CD4-positive, alpha-beta T cell (primary cell): Measurements from ENCODE around the gene MYEF2. TPM values are rescaled to one million over a fixed set of nuclear protein-coding genes. Genes with fewer than 3 reads are reported as not detected.

Experiments
- ATAC-seq: fragments of 200-7000 bp; cut with Tn5 transposase; one replicate; pipeline ENCODE4 v1.10.0; 2022; ENCODE audit warnings: mild to moderate bottlenecking; ENCODE audit not compliant: poor library complexity
- CTCF ChIA-PET: fragments of 350-600 bp; sonication (Branson Sonifier 250); formaldehyde crosslinking; loops from one replicate; lab custom pipeline; 2021; ENCODE audit warnings: antibody characterized with exemption, inconsistent platforms; lab: Charles Lee
- POLR2A ChIA-PET: fragments of 350-600 bp; sonication (Branson Sonifier 250); formaldehyde crosslinking; loops from one replicate; lab custom pipeline; 2021; ENCODE audit warnings: antibody characterized with exemption, inconsistent platforms; lab: Charles Lee
- DNase-seq, 14 experiments: peaks; one replicate each; pipeline ENCODE4 v3.0.0-alpha.2; 2013 to 2020; ENCODE audit warnings: mixed read lengths in 2 of 14
- H3K27ac ChIP-seq, 2 donors: one replicate each; pipeline versions ENCODE4 v1.5.1 to v1.7.0; 2013; ENCODE audit warnings: low read length in 2 of 2, low read depth in 1 of 2, mild to moderate bottlenecking in 1 of 2
- H3K27me3 ChIP-seq, 2 experiments: 1 replicate in 1 of 2; 2 replicates in 1 of 2; pipeline versions ENCODE4 v1.6.1 to v1.7.0; 2013; ENCODE audit warnings: low read length in 2 of 2, control low read depth in 1 of 2, mild to moderate bottlenecking in 1 of 2, moderate library complexity in 1 of 2; ENCODE audit not compliant: insufficient read depth in 2 of 2, control insufficient read depth in 1 of 2
- H3K36me3 ChIP-seq: one replicate; pipeline ENCODE4 v1.6.1; 2013; ENCODE audit warnings: low read length, control low read depth; ENCODE audit not compliant: insufficient read depth
- H3K4me1 ChIP-seq: one replicate; pipeline ENCODE4 v1.6.1; 2013; ENCODE audit warnings: low read length, control low read depth; ENCODE audit not compliant: insufficient read depth
- H3K4me3 ChIP-seq: one replicate; pipeline ENCODE4 v1.5.1; 2013; ENCODE audit warnings: mild to moderate bottlenecking, low read length, moderate library complexity
- H3K9me3 ChIP-seq, 2 experiments: 1 replicate in 1 of 2; 2 replicates in 1 of 2; pipeline versions ENCODE4 v1.6.1 to v1.7.0; 2013; ENCODE audit warnings: low read length in 2 of 2, mild to moderate bottlenecking in 2 of 2, control low read depth in 1 of 2, moderate library complexity in 1 of 2; ENCODE audit not compliant: control insufficient read depth in 1 of 2, insufficient read depth in 1 of 2
- H3K27ac Mint-ChIP-seq: one replicate; pipeline ENCODE4 v1.8.0; 2020; ENCODE audit warnings: mixed read lengths
- H3K27me3 Mint-ChIP-seq: one replicate; pipeline ENCODE4 v1.8.0; 2021; ENCODE audit warnings: mixed read lengths
- H3K36me3 Mint-ChIP-seq: one replicate; pipeline ENCODE4 v1.8.0; 2021; ENCODE audit warnings: low read depth, mixed read lengths
- H3K4me1 Mint-ChIP-seq: one replicate; pipeline ENCODE4 v1.8.0; 2021; ENCODE audit warnings: low read depth, mixed read lengths
- H3K4me3 Mint-ChIP-seq: one replicate; pipeline ENCODE4 v1.8.0; 2020; ENCODE audit warnings: mild to moderate bottlenecking, mixed read lengths
- H3K9me3 Mint-ChIP-seq: one replicate; pipeline ENCODE4 v1.8.0; 2020; ENCODE audit warnings: mixed read lengths
- CTCF ChIP-seq: fragments of 200-600 bp; IDR thresholded peaks from one replicate; pipeline ENCODE4 v1.8.0; 2022; ENCODE audit warnings: antibody characterized with exemption, mild to moderate bottlenecking
- intact Hi-C, 2 experiments: fragments of 100-400 bp; cut with DNase I in 1 of 2; cut with micrococcal nuclease in 1 of 2; formaldehyde crosslinking; loops; one replicate each; pipeline versions ENCODE4 v1.15.1 to v1.9.0; 2023 to 2025; cut with DNase I, micrococcal nuclease
- total RNA-seq, 174 experiments: library from RNA in 2 of 174; stranded (reverse) in 2 of 174; gene quantifications; one replicate each; pipeline ENCODE4 v1.2.3 and lab custom pipeline; 2021 to 2026

Gene MYEF2
- total RNA-seq, 2 experiments from 2014 or later = 19.3 to 24.7 TPM

- DNase-seq (no peak), ATAC-seq (no peak)
- no peaks in the 10 kb centered on the region for H3K4me1 ChIP-seq
- Mint-ChIP-seq H3K4me3 (no peak overlapping the region), H3K27me3 (peaks cover 9% of the 10 kb centered on the region), H3K36me3 (no peaks in the 10 kb centered on the region), H3K4me1 (no peaks in the 10 kb centered on the region), H3K9me3 (no peaks in the 10 kb centered on the region), H3K27ac (no peak overlapping the region)
- intact Hi-C loops = no loop called here
- no peak overlapping the region for H3K4me3 ChIP-seq
- ChIA-PET POLR2A (no interaction called here), CTCF (no interaction called here)
- TF ChIP-seq CTCF = no peak
- H3K9me3 ChIP-seq = no peaks in the 10 kb centered on the region
- H3K27ac ChIP-seq = no peak overlapping the region
- no peaks in the 10 kb centered on the region for H3K36me3 ChIP-seq
- H3K27me3 ChIP-seq = no peaks in the 10 kb centered on the region
Observed at GRCh38 chr15:48221885-48222284, 43.8 kb upstream of the MYEF2 start.

- no peaks in the 10 kb centered on the region for H3K9me3 Mint-ChIP-seq
- no peak overlapping the region for H3K27ac Mint-ChIP-seq
- intact Hi-C loops = no loop called here
- no peak for TF ChIP-seq CTCF
- no peak overlapping the region for H3K4me3 Mint-ChIP-seq
- H3K36me3 ChIP-seq = no peaks in the 10 kb centered on the region
- no peaks in the 10 kb centered on the region for H3K9me3 ChIP-seq
- no peak for ATAC-seq
- H3K27me3 Mint-ChIP-seq = peaks cover 9% of the 10 kb centered on the region
- H3K4me3 ChIP-seq = no peak overlapping the region
- H3K4me1 ChIP-seq = no peaks in the 10 kb centered on the region
- H3K4me1 Mint-ChIP-seq = no peaks in the 10 kb centered on the region
- DNase-seq = no peak
- H3K27me3 ChIP-seq = no peaks in the 10 kb centered on the region
- H3K36me3 Mint-ChIP-seq = no peaks in the 10 kb centered on the region
- POLR2A ChIA-PET = no interaction called here
- no peak overlapping the region for H3K27ac ChIP-seq
- CTCF ChIA-PET = no interaction called here
Observed at GRCh38 chr15:48221261-48221660, 43.2 kb upstream of the MYEF2 start.

GRCh38 chr15:48205981-48206380 is 27.9 kb upstream of the MYEF2 start, which contains the start of gene SLC12A1:
Gene SLC12A1 (plus strand): TSS chr15:48206302. CDS start chr15:48207720, 1,418 bp downstream.
- H3K4me1 Mint-ChIP-seq = no peaks in the 10 kb centered on the region
- H3K9me3 Mint-ChIP-seq = no peaks in the 10 kb centered on the region
- ATAC-seq = no peak
- H3K27ac Mint-ChIP-seq = no peak within 1 kb of the TSS
- Histone ChIP-seq H3K27me3 (peaks cover 0 to 2% of the 10 kb centered on the region in 2 experiments), H3K9me3 (no peaks in the 10 kb centered on the region), H3K27ac (no peak within 1 kb of the TSS), H3K4me1 (no peaks in the 10 kb centered on the region), H3K36me3 (no peaks in the 10 kb centered on the region), H3K4me3 (no peak within 1 kb of the TSS)
- CTCF ChIA-PET = no interaction called here
- no peaks in the 10 kb centered on the region for H3K36me3 Mint-ChIP-seq
- DNase-seq = no peak
- intact Hi-C loops = no loop called here
- H3K4me3 Mint-ChIP-seq = no peak within 1 kb of the TSS
- peaks cover 39% of the 10 kb centered on the region for H3K27me3 Mint-ChIP-seq
- no peak for TF ChIP-seq CTCF
- POLR2A ChIA-PET = no interaction called here
